GM23338 (cell line): ENCODE data around the gene PACS2. TPM values are rescaled to one million over a fixed set of nuclear protein-coding genes. Genes with fewer than 3 reads are reported as not detected.

Source experiments
- ATAC-seq: fragments of 200-7000 bp; cut with Tn5 transposase; 3 replicates; pipeline ENCODE4 v1.9.1; 2020
- DNase-seq: peaks from one replicate; pipeline ENCODE4 v3.0.0-alpha.2; 2015; ENCODE audit warnings: low spot score
- H2AFZ ChIP-seq: fragments of 200-600 bp; sonication (generic); 2 replicates; pipeline ENCODE4 v1.8.0; 2016; ENCODE audit warnings: antibody characterized with exemption, mild to moderate bottlenecking, moderate library complexity
- H3F3A ChIP-seq: fragments of 200-600 bp; sonication (generic); replicated peaks from 2 replicates; pipeline ENCODE4 v1.8.0; 2017; ENCODE audit warnings: antibody characterized with exemption, mixed run types, low read depth
- H3K27ac ChIP-seq: fragments of 200-600 bp; sonication (generic); 2 replicates; pipeline ENCODE4 v1.6.1; 2016; ENCODE audit warnings: low read depth
- H3K27me3 ChIP-seq: fragments of 200-600 bp; sonication (generic); 2 replicates; pipeline ENCODE4 v1.8.0; 2016; ENCODE audit warnings: mild to moderate bottlenecking, mixed run types, moderate library complexity; ENCODE audit not compliant: insufficient read depth
- H3K36me3 ChIP-seq: fragments of 200-600 bp; sonication (generic); 2 replicates; pipeline ENCODE4 v1.8.0; 2016; ENCODE audit warnings: mild to moderate bottlenecking; ENCODE audit not compliant: insufficient read depth
- H3K4me1 ChIP-seq: fragments of 200-600 bp; sonication (generic); 2 replicates; pipeline ENCODE4 v1.8.0; 2016; ENCODE audit warnings: mild to moderate bottlenecking, moderate library complexity; ENCODE audit not compliant: insufficient read depth
- H3K4me2 ChIP-seq: fragments of 200-600 bp; sonication (generic); 2 replicates; pipeline ENCODE4 v1.7.1; 2017; ENCODE audit warnings: mixed run types
- H3K4me3 ChIP-seq: fragments of 200-600 bp; sonication (generic); 2 replicates; pipeline ENCODE4 v1.6.1; 2016; ENCODE audit warnings: mixed run types
- H3K79me2 ChIP-seq: fragments of 200-600 bp; sonication (generic); replicated peaks from 2 replicates; pipeline ENCODE4 v1.8.0; 2017; ENCODE audit warnings: mild to moderate bottlenecking; ENCODE audit not compliant: insufficient read depth
- H3K9me2 ChIP-seq: fragments of 200-600 bp; sonication (generic); 2 replicates; pipeline ENCODE4 v1.8.0; 2017; ENCODE audit not compliant: insufficient read depth
- H4K20me1 ChIP-seq: fragments of 200-600 bp; sonication (generic); replicated peaks from 2 replicates; pipeline ENCODE4 v1.8.0; 2017; ENCODE audit warnings: mild to moderate bottlenecking; ENCODE audit not compliant: insufficient read depth
- H3K27ac Mint-ChIP-seq: 2 replicates; pipeline ENCODE4 v1.8.0; 2020; ENCODE audit warnings: inconsistent platforms, mild to moderate bottlenecking, moderate library complexity, mixed read lengths
- H3K27me3 Mint-ChIP-seq: 3 replicates; pipeline ENCODE4 v1.8.0; 2022; ENCODE audit warnings: low read depth, mild to moderate bottlenecking, moderate library complexity, mixed read lengths, inconsistent platforms; ENCODE audit not compliant: insufficient read depth, poor library complexity
- H3K36me3 Mint-ChIP-seq: 3 replicates; pipeline ENCODE4 v1.8.0; 2021; ENCODE audit warnings: low read depth, mild to moderate bottlenecking, inconsistent platforms, moderate library complexity, mixed read lengths
- H3K4me1 Mint-ChIP-seq: 3 replicates; pipeline ENCODE4 v1.8.0; 2020; ENCODE audit warnings: mild to moderate bottlenecking, inconsistent platforms, mixed read lengths
- H3K4me3 Mint-ChIP-seq: 3 replicates; pipeline ENCODE4 v1.8.0; 2021; ENCODE audit warnings: moderate library complexity, mild to moderate bottlenecking, inconsistent platforms, mixed read lengths
- H3K9me3 Mint-ChIP-seq: 3 replicates; pipeline ENCODE4 v1.8.0; 2020; ENCODE audit warnings: moderate library complexity, mild to moderate bottlenecking, inconsistent platforms, mixed read lengths
- CREB1 ChIP-seq: fragments of 250-450 bp; sonication (Bioruptor Pico); IDR thresholded peaks from 2 replicates; pipeline ENCODE4 v1.5.0; 2020; ENCODE audit warnings: low read depth, mild to moderate bottlenecking, moderate library complexity
- EZH2 ChIP-seq: fragments of 200-600 bp; sonication (generic); IDR thresholded peaks from one replicate; pipeline ENCODE4 v1.8.0; 2017; ENCODE audit warnings: antibody characterized with exemption, mild to moderate bottlenecking, low read depth; ENCODE audit not compliant: unreplicated experiment
- EZH2phosphoT487 ChIP-seq: fragments of 200-600 bp; sonication (generic); IDR thresholded peaks from one replicate; pipeline ENCODE4 v1.8.1; 2018; ENCODE audit warnings: antibody characterized with exemption; ENCODE audit not compliant: unreplicated experiment
- STAT1 ChIP-seq: IDR thresholded peaks from one replicate; pipeline ENCODE4 v1.6.1; 2016; ENCODE audit warnings: antibody characterized with exemption; ENCODE audit not compliant: unreplicated experiment
- polyA plus RNA-seq: library from polyadenylated mRNA; unstranded; fragments of >200 nt; fragmentation: Nextera tagmentation; extraction: Ambion mirVana; gene quantifications from 2 replicates; pipeline ENCODE4 v1.2.1, GENCODE V29; 2016
- total RNA-seq: library from RNA; depleted of rRNA; stranded (reverse); fragments of >200 nt; shearing (Covaris generic); gene quantifications from 2 replicates; pipeline ENCODE4 v1.2.3, GENCODE V29; 2014
- TF ChIP-seq, protein P1 (sequence below), 2 experiments: fragments of 200-600 bp in 1 of 2; sonication (generic) in 1 of 2; conservative IDR thresholded peaks; 2 replicates each; pipeline versions ENCODE4 v1.5.1 to v1.6.1; 2016 to 2017; ENCODE audit warnings: antibody characterized with exemption in 2 of 2, low read depth in 2 of 2, mild to moderate bottlenecking in 2 of 2, moderate library complexity in 1 of 2
- TF ChIP-seq, protein P2 (sequence below): IDR thresholded peaks from 2 replicates; pipeline ENCODE4 v1.6.1; 2016; ENCODE audit warnings: antibody characterized with exemption
- TF ChIP-seq, protein P3 (sequence below): fragments of 250-450 bp; sonication (Bioruptor Pico); IDR thresholded peaks from 2 replicates; pipeline ENCODE4 v1.5.0; 2020; ENCODE audit warnings: mild to moderate bottlenecking, moderate library complexity

The PACS2 gene
- total and polyA plus RNA-seq, 2 experiments from 2014 or later = 22.5 to 79.0 TPM

DNA sequence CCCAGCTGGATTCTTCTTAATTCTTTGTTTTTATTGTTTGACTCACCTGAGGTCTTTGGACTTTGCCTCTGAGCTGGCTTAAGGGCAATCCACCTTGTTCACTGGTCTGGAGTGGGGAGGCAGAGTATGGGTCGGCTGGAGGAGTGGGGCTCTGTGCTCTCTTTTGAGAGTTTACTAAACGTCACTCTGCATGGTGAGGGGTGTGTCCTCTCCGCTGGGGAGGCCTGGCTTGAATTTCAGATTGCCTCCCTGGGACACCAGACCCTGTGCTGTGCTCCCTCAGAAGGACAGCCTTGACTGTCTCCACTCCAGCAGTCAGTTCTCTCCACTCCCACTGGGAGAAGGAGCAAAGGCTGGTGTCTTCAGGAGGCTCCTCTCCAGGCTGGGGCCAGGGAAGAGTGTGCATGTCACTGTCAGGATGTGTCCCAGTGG lies 103.2 kb downstream of the PACS2 start:
- Histone ChIP-seq H3K36me3 (no peaks in the 10 kb centered on the region), H3K4me3 (no peak overlapping the region), H3K4me2 (no peak overlapping the region), H3K27me3 (peaks cover 20% of the 10 kb centered on the region), H3K4me1 (peaks cover 22% of the 10 kb centered on the region), H3K9me2 (no peaks in the 10 kb centered on the region), H4K20me1 (peaks cover 4% of the 10 kb centered on the region), H3F3A (peaks cover 10% of the 10 kb centered on the region; the same call in 1 of the 2 replicates), H3K79me2 (peaks cover 29% of the 10 kb centered on the region), H3K27ac (no peak overlapping the region), H2AFZ (no peak overlapping the region)
- H3K4me3 Mint-ChIP-seq = no peak overlapping the region
- H3K9me3 Mint-ChIP-seq = 0 out of 3 replicates have a peak, but pooled peaks cover 2% of the 10 kb centered on the region
- peaks cover 43% of the 10 kb centered on the region for H3K27me3 Mint-ChIP-seq
- ATAC-seq = no peak
- no peak overlapping the region for H3K27ac Mint-ChIP-seq
- H3K4me1 Mint-ChIP-seq = peaks cover 16% of the 10 kb centered on the region
- H3K36me3 Mint-ChIP-seq = peaks cover 10% of the 10 kb centered on the region; the same call in 2 of the 3 replicates
- no peak for DNase-seq
- no peak for TF ChIP-seq EZH2phosphoT487
- TF ChIP-seq, protein P1, sequence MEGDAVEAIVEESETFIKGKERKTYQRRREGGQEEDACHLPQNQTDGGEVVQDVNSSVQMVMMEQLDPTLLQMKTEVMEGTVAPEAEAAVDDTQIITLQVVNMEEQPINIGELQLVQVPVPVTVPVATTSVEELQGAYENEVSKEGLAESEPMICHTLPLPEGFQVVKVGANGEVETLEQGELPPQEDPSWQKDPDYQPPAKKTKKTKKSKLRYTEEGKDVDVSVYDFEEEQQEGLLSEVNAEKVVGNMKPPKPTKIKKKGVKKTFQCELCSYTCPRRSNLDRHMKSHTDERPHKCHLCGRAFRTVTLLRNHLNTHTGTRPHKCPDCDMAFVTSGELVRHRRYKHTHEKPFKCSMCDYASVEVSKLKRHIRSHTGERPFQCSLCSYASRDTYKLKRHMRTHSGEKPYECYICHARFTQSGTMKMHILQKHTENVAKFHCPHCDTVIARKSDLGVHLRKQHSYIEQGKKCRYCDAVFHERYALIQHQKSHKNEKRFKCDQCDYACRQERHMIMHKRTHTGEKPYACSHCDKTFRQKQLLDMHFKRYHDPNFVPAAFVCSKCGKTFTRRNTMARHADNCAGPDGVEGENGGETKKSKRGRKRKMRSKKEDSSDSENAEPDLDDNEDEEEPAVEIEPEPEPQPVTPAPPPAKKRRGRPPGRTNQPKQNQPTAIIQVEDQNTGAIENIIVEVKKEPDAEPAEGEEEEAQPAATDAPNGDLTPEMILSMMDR (conservative IDR thresholded peaks at IDR 0.05; ENCODE audit: low read depth in 2 of 2) = no peak
- TF ChIP-seq, protein P2, sequence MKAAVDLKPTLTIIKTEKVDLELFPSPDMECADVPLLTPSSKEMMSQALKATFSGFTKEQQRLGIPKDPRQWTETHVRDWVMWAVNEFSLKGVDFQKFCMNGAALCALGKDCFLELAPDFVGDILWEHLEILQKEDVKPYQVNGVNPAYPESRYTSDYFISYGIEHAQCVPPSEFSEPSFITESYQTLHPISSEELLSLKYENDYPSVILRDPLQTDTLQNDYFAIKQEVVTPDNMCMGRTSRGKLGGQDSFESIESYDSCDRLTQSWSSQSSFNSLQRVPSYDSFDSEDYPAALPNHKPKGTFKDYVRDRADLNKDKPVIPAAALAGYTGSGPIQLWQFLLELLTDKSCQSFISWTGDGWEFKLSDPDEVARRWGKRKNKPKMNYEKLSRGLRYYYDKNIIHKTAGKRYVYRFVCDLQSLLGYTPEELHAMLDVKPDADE = no peak
- TF ChIP-seq, protein P3, sequence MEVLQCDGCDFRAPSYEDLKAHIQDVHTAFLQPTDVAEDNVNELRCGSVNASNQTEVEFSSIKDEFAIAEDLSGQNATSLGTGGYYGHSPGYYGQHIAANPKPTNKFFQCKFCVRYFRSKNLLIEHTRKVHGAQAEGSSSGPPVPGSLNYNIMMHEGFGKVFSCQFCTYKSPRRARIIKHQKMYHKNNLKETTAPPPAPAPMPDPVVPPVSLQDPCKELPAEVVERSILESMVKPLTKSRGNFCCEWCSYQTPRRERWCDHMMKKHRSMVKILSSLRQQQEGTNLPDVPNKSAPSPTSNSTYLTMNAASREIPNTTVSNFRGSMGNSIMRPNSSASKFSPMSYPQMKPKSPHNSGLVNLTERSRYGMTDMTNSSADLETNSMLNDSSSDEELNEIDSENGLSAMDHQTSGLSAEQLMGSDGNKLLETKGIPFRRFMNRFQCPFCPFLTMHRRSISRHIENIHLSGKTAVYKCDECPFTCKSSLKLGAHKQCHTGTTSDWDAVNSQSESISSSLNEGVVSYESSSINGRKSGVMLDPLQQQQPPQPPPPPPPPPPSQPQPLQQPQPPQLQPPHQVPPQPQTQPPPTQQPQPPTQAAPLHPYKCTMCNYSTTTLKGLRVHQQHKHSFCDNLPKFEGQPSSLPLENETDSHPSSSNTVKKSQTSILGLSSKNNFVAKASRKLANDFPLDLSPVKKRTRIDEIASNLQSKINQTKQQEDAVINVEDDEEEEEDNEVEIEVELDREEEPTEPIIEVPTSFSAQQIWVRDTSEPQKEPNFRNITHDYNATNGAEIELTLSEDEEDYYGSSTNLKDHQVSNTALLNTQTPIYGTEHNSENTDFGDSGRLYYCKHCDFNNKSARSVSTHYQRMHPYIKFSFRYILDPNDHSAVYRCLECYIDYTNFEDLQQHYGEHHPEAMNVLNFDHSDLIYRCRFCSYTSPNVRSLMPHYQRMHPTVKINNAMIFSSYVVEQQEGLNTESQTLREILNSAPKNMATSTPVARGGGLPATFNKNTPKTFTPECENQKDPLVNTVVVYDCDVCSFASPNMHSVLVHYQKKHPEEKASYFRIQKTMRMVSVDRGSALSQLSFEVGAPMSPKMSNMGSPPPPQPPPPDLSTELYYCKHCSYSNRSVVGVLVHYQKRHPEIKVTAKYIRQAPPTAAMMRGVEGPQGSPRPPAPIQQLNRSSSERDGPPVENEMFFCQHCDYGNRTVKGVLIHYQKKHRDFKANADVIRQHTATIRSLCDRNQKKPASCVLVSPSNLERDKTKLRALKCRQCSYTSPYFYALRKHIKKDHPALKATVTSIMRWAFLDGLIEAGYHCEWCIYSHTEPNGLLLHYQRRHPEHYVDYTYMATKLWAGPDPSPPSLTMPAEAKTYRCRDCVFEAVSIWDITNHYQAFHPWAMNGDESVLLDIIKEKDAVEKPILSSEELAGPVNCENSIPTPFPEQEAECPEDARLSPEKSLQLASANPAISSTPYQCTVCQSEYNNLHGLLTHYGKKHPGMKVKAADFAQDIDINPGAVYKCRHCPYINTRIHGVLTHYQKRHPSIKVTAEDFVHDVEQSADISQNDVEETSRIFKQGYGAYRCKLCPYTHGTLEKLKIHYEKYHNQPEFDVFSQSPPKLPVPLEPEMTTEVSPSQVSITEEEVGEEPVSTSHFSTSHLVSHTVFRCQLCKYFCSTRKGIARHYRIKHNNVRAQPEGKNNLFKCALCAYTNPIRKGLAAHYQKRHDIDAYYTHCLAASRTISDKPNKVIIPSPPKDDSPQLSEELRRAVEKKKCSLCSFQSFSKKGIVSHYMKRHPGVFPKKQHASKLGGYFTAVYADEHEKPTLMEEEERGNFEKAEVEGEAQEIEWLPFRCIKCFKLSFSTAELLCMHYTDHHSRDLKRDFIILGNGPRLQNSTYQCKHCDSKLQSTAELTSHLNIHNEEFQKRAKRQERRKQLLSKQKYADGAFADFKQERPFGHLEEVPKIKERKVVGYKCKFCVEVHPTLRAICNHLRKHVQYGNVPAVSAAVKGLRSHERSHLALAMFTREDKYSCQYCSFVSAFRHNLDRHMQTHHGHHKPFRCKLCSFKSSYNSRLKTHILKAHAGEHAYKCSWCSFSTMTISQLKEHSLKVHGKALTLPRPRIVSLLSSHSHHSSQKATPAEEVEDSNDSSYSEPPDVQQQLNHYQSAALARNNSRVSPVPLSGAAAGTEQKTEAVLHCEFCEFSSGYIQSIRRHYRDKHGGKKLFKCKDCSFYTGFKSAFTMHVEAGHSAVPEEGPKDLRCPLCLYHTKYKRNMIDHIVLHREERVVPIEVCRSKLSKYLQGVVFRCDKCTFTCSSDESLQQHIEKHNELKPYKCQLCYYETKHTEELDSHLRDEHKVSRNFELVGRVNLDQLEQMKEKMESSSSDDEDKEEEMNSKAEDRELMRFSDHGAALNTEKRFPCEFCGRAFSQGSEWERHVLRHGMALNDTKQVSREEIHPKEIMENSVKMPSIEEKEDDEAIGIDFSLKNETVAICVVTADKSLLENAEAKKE (CRISPR knock-in tag) = no peak
- no peak for TF ChIP-seq CREB1
- TF ChIP-seq STAT1 = no peak
- TF ChIP-seq EZH2 = no peak
